Measurements from ENCODE around the gene CTSD. TPM values are rescaled to one million over a fixed set of nuclear protein-coding genes. Genes with fewer than 3 reads are reported as not detected.

CTSD gene
- total and polyA plus RNA-seq, 9 donors, result 89.0 to 545 (median 191) TPM

- H3K9me3 ChIP-seq, result no peaks in the 10 kb centered on the region
- no peak for TF ChIP-seq EP300 (IDR thresholded peaks at IDR 0.05)
- TF ChIP-seq CTCF (IDR thresholded peaks at IDR 0.05), result no peak
- no peak for TF ChIP-seq POLR2A (IDR thresholded peaks at IDR 0.05)
- intact Hi-C loops (cut with DNase I), result no loop called here
- no peaks in the 10 kb centered on the region for H3K27me3 ChIP-seq
- no peak overlapping the region for H3K27ac ChIP-seq
- H3K4me3 ChIP-seq, result no peak overlapping the region
- H3K4me1 ChIP-seq (ENCODE audit: insufficient read depth), result peaks cover 5% of the 10 kb centered on the region
- no peaks in the 10 kb centered on the region for H3K36me3 ChIP-seq
- peak in 2 of 5 donors; percentile 19 to 30 for DNase-seq
- WGBS, 3 donors, result 79 to 89% (median 85%) methylated on average over 19 of the region's 19 CpGs
Measured at GRCh38 chr11:1767399-1768140, 3.8 kb upstream of the CTSD start.

DNA sequence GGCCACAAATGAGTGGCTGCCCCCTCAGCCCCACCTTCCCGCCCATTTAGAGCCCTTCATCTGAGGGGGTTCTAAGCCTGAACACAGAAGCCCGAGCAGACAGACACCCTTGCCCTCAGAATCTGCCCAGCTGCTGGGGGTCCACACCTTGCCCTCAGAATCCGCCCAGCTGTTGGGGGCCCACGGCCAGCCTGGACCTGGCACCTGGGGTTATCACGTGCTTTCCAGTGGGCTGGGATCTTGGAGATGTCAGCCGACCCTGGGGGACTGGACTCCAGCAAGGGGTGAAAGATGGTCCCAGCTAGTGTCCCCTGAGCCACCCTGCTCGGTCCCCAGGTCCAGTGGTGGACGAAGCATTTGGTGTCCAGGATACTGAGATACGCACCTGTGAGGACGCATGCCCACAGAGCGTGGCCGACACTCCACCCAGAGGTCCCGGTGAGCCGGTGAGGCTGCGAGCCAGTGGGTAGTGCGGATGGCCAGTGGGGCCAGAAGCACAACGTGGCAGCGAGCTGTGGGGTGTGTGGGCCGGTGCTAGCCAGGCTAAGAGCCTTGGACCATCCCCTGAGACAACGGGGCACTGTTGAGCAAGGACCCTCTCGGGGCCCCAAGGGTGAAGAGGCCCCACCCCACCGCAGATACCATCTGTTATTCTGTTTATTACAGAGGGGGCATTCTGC, 3.1 kb upstream of the CTSD start:
- no peaks in the 10 kb centered on the region for H3K36me3 ChIP-seq
- DNase-seq, result peak in 2 of 5 donors; percentile 13 to 28
- no peaks in the 10 kb centered on the region for H3K27me3 ChIP-seq
- WGBS, 3 donors, result 89 to 93% (median 90%) methylated on average over 21 to 22 of the region's 22 CpGs
- no peak overlapping the region for H3K4me3 ChIP-seq
- H3K9me3 ChIP-seq, result no peaks in the 10 kb centered on the region
- intact Hi-C loops (cut with DNase I), result no loop called here
- no peak overlapping the region for H3K27ac ChIP-seq
- TF ChIP-seq CTCF (IDR thresholded peaks at IDR 0.05) (no peak), EP300 (IDR thresholded peaks at IDR 0.05) (no peak), POLR2A (IDR thresholded peaks at IDR 0.05) (no peak)
- H3K4me1 ChIP-seq (ENCODE audit: insufficient read depth), result peaks cover 12% of the 10 kb centered on the region

- intact Hi-C loops (cut with DNase I), result no loop called here
- H3K36me3 ChIP-seq, result no peaks in the 10 kb centered on the region
- WGBS, 3 donors, result 83 to 87% (median 87%) methylated on average over 28 of the region's 28 CpGs
- no peaks in the 10 kb centered on the region for H3K9me3 ChIP-seq
- TF ChIP-seq CTCF (IDR thresholded peaks at IDR 0.05), result no peak
- no peak for TF ChIP-seq EP300 (IDR thresholded peaks at IDR 0.05)
- no peak for TF ChIP-seq POLR2A (IDR thresholded peaks at IDR 0.05)
- no peak overlapping the region for H3K27ac ChIP-seq
- H3K27me3 ChIP-seq, result no peaks in the 10 kb centered on the region
- no peak overlapping the region for H3K4me3 ChIP-seq
- peak in 2 of 5 donors; percentile 19 to 26 for DNase-seq
- peaks cover 14% of the 10 kb centered on the region for H3K4me1 ChIP-seq (ENCODE audit: insufficient read depth)
Measured at GRCh38 chr11:1765871-1766718, 2.4 kb upstream of the CTSD start.

DNA sequence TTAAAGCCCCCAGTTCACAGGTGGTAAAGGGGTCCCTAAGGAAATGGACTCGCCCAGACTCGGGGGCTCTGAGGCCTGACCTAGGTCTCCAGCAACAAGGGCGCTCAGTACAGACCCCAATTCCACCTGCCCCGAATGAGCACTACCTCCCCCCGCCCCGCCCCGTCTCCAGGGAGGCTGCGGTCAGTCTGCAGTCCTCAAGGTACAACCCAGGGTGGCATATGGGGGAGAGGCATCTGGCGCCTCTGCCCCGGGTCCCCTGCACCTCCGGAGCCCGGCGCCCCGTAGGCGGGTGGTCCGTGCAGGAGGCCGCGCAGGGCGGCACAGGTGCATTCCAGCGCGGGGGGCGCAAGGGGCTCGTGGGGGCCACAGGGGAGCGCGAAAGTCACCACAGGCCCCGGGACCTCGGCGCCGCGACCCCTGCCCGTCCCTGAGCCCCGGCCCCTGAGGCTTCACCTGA, 361 bp downstream of the CTSD start:
- Histone ChIP-seq H3K27me3 (no peaks in the 10 kb centered on the region), H3K9me3 (no peaks in the 10 kb centered on the region), H3K36me3 (no peaks in the 10 kb centered on the region), H3K4me1 (ENCODE audit: insufficient read depth) (peaks cover 19% of the 10 kb centered on the region), H3K27ac (peak overlapping the region; percentile 28 to 38), H3K4me3 (peak overlapping the region; percentile 72)
- no peak for DNase-seq
- peak; percentile 14 for TF ChIP-seq POLR2A (IDR thresholded peaks at IDR 0.05)
- TF ChIP-seq EP300 (IDR thresholded peaks at IDR 0.05), result no peak
- 0 to 2% (median 1%) methylated on average over 28 to 32 of the region's 32 CpGs for WGBS, 3 donors
- intact Hi-C loops (cut with DNase I), result no loop called here
